NCI-H187 (cell line): ENCODE measurements around the gene TRIOBP.
A peak's percentile ranks its signal among the peaks of the same experiment; 100 is the strongest.
"Not testable (repeated sequence)": the region's sequence is repeated elsewhere in the genome, so short reads cannot be mapped to it uniquely, and the experiment has no call there.

Source experiments
- DNase-seq, 2 experiments: peaks; one replicate each; lab custom pipeline; 2025; lab: John Stamatoyannopoulos, UW

TRIOBP gene, protein sequence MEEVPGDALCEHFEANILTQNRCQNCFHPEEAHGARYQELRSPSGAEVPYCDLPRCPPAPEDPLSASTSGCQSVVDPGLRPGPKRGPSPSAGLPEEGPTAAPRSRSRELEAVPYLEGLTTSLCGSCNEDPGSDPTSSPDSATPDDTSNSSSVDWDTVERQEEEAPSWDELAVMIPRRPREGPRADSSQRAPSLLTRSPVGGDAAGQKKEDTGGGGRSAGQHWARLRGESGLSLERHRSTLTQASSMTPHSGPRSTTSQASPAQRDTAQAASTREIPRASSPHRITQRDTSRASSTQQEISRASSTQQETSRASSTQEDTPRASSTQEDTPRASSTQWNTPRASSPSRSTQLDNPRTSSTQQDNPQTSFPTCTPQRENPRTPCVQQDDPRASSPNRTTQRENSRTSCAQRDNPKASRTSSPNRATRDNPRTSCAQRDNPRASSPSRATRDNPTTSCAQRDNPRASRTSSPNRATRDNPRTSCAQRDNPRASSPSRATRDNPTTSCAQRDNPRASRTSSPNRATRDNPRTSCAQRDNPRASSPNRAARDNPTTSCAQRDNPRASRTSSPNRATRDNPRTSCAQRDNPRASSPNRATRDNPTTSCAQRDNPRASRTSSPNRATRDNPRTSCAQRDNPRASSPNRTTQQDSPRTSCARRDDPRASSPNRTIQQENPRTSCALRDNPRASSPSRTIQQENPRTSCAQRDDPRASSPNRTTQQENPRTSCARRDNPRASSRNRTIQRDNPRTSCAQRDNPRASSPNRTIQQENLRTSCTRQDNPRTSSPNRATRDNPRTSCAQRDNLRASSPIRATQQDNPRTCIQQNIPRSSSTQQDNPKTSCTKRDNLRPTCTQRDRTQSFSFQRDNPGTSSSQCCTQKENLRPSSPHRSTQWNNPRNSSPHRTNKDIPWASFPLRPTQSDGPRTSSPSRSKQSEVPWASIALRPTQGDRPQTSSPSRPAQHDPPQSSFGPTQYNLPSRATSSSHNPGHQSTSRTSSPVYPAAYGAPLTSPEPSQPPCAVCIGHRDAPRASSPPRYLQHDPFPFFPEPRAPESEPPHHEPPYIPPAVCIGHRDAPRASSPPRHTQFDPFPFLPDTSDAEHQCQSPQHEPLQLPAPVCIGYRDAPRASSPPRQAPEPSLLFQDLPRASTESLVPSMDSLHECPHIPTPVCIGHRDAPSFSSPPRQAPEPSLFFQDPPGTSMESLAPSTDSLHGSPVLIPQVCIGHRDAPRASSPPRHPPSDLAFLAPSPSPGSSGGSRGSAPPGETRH (N-terminal part only)

DNA sequence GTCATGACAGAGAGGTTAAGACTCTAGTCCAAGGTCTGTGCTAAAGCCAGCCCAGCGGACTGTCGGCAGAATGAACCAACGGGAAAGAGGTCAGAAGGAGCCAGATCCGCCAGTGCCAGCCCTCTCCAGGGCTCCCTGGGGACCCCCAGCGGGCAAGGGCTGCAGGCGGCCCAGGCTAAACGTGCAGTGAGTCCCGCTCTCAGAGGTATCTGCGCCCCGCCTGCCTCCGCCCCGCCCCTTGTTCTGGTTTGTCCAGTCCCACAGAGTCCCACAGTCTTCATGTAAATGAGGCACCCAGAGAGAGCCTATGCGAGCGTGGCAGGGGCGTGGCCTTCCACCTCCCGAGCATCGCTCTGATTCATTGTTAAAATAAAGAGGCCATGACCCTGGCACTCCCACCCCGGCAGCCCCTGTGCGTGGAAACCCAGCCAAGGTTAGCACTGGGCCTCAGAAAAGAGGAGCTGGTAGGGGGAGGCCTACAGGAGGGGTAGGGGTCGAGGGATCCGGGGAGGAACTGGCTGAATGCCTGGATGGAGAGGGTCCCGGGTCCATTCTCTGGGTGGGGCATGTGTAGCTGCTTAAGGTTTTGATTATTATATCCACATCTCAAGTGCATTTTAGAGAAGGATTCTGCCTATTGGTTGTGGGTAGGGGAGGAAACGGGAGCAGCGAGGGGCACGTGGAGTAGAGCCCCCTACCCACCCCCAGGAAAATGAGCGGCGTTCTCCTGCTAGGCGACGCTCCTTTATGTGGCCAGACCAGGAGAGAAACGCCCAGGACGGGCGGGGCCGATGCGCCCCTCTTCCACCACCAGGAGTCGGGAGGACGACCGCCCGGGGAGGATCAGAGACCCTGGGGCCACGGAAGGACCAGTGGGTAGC is at the start of gene TRIOBP:
Gene TRIOBP (plus strand): TSS at position 392 of the 881 bp plus-strand sequence. CDS start 4,318 bp downstream, outside the sequence.
- peak; percentile 83 to 93 for DNase-seq

DNA sequence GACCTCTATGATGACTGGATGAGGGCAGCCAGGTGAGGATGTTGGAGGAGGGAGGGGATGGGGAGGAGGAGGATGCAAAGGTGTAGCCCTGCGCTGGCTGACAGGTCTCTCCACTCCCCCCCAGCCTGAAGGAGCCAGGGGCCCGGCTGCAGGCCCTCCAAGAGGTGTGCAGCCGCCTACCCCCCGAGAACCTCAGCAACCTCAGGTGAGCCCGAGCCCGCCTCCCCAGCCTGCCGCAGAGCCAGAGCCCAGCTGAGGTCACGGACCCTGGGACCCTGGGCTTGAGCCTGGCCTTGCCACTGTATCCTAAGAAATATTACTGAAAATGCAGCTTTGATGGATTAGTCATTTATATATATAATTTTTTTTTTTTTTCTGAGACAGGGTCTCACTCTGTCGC is 49.5 kb upstream of the TRIOBP start:
- no peak for DNase-seq

DNA sequence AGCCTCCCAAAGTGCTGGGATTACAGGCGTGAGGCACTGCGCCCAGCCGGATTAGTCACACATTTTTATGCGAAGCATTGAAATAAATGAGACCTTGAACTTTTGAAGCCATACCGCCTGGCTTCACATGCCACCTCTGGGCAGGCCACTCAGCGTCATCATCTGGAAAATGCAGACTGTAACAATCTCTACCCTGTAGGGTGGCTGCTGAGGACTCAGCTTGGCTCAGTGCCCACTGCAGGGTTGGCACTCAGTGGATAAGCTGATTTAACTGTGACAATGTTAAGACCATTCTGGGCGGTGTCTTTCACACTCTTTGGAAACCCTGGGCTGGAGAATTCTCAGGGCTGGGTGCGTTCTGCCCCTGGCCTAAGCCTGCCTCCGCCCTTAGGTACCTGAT is 48.9 kb upstream of the TRIOBP start:
- DNase-seq, result no peak

DNA sequence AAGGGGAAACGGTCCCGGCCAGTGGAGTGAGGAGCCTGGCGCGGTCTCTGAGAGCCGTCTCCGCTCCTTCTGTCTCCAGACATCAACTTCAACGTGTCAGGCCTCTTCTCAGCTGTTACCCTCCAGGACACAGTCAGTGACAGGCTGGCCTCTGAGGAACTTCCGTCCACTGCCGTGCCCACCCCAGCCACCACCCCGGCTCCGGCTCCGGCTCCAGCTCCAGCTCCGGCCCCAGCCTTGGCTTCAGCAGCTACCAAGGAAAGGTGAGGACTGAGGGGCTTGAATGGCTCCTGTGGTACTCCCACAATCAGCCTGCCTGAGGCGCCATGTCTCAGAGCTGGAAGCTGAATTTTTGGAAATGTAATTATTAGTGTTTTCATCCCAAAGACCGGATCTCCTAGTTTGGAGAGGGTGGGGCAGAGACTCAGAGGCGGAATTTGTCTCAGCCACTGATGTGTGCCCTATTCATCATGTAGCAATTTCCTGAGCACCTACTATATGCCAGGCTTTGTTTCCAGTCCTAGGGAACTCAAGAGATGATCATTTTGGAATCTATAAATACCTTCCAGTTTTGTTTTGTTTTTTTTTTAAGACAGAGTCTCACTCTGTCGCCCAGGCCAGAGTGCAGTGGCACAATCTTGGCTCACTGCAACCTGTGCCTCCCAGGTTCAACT is 46.2 kb upstream of the TRIOBP start:
- DNase-seq, result no peak

DNA sequence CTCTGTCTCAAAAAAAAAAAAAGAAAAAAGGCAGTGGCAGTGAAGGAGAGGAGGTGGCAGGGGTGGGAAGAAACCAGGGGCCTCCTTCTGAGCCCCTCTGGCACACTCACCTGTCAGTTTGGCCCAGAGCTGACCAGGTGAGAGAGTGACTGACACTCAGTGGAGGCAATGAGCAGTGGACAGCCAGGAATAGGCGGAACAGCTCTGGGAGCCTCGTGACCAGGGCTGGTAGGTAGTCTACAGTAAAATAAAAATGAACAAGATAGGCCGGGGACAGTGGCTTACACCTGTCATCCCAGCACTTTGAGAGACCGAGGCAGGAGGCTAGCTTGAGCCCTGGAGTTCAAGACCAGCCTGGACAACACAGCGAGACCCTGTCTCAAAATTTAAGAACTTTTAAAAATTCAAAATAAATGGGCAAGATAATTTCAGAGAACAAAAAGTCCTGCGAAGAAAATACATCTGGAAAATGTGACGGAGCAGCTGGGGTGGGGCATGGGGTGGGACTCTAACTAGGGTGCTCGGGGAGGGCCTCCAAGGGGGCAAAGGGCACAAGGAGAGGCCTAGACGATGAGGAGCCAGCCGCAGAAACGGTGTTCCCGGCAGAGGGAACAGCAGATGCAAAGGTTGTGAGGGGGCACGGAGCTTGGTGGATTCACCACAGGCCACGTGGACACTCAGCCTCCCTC is 42.1 kb upstream of the TRIOBP start:
- no peak for DNase-seq

DNA sequence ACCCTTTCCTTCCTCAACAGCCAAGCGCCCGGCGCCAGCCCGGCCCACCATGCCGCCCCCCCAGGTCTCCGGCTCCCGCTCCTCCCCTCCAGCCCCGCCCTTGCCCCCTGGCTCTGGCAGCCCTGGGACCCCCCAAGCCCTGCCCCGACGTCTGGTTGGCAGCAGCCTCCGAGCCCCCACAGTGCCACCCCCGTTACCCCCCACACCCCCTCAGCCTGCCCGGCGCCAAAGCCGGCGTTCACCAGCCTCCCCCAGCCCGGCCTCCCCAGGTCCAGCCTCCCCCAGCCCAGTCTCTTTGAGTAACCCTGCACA is 41.6 kb upstream of the TRIOBP start:
- DNase-seq, result no peak

DNA sequence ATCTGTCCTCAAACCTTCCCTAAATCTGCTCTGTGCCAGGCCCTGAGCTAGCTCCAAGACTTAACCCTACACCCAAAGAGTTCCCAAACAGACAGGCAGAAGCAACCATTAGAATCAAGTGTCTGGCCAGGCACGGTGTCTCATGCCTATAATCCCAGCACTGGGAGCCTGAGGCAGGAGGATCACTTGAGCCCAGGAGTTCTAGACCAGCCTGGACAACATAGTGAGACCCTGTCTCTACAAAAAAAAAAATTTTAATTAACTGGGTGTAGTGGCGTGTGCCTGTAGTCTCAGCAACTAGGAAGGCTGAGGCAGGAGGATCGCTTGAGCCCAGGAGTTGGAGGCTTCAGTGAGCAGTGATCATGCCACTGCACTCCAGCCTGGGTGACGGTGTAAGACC is 40.3 kb upstream of the TRIOBP start:
- not testable (repeated sequence) for DNase-seq

DNA sequence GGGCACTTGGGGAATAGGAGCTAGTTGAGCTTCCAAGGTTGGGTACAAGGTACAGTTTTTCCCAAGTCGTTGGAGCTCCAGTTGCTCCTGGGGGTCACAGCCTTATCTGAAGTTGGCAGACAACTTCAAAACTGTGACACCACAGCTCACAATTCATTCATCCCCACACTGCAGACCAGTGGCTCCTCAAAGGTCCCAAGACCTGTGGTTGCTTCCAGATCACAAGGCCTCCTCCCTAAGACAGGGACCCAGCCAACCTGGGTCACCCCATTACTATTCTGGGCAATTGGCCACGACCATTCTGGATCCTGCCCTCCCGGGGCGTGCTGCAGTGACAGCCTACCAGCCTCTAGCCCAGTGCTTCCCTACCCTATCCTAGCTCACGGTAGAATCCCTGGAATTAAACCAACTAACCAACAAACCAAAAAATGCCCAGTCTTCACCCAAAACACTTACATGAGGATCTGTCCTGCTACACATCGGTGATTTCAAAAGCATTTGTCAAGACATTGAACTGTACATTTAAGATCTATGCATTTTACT is 39.2 kb upstream of the TRIOBP start:
- DNase-seq, result no peak

DNA sequence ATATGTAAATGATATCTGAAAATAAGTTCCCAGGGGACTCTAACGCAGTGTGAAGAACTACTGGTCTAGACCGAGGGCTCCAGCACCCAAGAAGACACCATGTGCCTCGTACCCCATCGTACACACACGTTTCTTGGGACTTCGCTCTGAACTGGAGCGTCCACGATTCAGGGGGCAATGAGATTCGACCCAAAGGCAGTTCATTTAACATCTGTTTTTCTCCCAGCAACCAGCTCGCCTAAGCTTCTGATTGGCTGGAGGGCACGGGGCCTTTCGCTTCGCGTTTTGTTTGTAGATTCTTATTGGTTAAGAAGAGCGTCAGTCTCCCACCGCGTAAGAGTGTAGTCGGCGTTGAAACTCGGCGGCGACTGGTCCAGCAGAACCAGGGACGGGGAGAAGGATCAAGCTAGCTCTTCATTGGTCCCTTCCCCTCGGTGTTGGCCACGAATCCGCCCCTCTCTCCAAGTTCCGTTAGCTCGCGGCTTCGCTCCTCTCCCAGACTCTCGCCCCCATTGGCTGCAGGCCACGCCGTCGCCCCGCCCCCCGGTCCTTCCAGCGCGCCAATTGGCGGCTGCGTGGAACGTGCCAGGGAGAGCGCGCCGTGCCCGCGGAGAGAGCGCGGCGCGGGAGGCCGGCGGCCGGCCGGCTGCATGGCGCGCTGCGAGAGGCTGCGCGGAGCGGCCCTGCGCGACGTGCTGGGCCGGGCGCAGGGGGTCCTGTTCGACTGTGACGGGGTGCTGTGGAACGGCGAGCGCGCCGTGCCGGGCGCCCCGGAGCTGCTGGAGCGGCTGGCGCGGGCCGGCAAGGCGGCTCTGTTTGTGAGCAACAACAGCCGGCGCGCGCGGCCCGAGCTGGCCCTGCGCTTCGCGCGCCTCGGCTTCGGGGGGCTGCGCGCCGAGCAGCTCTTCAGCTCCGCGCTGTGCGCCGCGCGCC is 38.4 kb upstream of the TRIOBP start, which contains the start of gene PDXP:
Gene PDXP (plus strand): TSS at position 591 of the 933 bp plus-strand sequence. CDS start 60 bp downstream, at position 651.
- peak; percentile 95 to 96 for DNase-seq

DNA sequence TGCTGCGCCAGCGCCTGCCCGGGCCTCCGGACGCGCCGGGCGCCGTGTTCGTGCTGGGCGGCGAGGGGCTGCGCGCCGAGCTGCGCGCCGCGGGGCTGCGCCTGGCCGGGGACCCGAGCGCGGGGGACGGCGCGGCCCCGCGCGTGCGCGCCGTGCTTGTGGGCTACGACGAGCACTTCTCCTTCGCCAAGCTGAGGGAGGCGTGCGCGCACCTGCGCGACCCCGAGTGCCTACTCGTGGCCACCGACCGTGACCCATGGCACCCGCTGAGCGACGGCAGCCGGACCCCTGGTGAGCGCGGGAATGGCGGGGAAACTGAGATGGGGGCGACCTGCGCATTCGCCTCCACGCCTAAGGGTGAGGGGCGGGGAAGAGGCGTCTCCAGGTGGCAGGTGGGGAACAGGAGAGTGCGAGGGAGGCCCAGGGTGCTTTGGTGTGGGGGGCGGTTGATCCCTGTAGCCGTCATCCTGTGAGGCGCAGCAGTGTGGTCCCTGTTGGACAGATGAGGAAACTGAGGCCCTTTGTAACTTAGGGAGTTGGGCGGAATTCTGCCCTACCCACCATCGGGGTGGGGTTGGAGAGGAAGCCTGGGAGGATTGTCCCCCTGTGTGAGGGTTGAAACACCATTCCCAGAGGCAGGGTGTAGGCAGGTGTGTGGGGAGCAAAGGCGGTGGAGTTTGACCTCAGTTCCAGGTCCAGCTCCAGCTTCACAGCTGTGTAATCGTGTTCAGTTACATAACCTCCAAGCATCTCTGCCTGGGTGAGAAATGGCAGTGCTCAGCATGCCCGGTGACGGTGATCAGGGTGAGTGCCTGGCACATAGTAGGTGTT is 37.6 kb upstream of the TRIOBP start:
- DNase-seq, result no peak

DNA sequence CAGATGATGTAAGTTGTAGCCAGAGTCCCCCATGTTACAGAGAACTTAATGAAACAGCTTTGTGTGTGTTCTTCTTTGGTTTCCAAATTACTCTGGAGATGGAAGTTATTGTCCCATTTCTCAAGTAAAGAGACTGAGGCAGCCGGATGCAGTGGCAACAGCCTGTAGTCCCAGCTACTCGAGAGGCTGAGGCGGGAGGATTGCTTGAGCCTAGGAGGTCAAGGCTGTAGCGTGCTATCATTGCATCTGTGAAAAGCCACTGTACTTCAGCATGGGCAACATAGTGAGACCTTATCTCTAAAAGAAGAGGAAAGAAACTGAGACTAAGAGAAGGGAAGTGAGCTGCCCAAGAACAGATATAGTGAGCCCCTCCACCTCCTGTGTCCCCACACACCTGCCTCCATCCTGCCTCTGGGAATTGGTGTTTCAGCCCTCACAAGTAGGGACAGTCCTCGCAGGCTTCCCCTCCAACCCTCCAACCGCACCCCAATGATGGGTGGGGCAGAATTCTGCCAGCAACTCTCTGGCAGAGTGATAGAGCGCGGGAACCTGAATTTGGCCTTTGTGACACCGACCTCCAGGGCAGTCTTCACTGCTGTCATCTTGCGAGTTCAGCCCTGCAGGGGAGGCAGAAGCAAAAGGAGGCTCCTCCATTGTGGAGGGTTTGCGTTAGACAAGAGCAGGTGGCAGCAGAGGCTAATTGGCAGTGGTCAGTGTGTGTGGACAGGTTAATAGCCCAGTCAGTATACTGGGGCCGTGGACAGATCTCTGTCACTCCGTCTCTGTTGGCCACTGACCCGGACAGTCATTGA is 36.7 kb upstream of the TRIOBP start:
- DNase-seq, result no peak

DNA sequence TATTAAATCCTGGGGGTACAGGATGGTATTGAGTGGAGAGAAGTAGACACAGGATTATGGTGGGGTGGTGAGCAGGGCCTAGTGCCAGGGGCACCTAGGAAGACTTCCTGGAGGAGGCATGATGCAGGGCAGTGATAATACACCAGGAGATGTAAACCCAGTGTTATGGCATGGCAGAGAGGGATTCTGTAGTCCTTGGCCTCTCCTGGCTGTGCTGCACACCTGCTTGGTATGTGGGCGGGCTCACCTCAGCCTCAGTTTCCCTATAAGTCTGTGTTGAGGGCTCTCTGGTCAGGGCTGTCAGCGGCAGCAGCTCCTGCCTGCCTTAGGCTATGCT is 36.2 kb upstream of the TRIOBP start:
- no peak for DNase-seq

DNA sequence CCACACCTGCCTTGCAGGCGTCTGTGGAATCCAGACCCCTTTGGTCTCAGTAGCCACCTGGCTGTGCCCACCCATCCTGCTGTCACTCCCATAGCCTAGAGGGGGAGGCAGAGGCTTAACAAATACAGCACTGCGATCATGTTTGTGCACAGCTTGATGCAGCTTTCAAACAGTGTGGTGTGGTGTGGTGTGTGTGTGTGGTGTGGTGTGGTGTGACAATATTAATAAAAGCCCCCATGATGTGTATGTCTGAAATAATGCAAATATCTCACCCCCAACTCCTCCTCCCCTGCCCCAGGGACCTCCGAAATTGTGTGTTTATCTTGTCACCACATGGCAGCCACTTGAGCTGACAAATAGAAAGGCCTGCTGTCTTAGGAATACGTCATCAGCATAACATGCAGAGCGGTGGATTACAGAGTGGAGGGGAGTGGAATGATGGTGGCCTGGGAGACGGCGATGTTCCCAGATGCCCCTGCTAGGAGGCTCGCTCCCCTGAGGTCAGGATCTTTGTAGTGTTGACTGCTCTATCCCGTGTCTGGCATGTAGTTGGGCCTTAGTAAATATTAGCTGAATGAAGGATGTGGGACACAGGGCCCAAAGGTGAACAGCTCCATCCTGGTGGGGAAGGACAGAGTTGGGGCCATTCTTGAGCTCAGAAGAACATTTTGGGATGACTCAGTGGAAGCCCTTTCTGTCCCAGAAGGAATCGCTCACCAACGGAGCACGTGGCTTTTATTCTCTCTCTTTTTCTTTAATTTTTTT is 35.5 kb upstream of the TRIOBP start:
- no peak for DNase-seq

DNA sequence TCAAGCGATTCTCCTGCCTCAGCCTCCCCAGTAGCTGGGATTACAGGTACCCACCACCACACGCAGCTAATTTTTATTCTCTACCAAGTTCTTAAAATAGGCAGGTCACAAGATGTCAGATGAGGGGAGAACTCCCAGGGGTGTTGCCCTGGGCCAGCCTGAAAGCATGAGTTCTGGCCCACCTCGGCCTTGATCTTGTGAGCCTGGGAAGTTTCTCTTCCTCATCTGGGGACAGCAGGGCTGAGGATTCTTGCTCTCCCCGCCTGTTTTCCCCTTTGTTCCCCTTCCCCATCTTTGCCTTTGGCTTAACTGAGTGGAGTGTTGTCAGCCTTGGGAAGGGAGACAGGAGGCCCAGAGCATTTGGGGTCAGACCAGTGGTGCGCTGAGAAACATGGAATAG is 34.8 kb upstream of the TRIOBP start:
- no peak for DNase-seq

DNA sequence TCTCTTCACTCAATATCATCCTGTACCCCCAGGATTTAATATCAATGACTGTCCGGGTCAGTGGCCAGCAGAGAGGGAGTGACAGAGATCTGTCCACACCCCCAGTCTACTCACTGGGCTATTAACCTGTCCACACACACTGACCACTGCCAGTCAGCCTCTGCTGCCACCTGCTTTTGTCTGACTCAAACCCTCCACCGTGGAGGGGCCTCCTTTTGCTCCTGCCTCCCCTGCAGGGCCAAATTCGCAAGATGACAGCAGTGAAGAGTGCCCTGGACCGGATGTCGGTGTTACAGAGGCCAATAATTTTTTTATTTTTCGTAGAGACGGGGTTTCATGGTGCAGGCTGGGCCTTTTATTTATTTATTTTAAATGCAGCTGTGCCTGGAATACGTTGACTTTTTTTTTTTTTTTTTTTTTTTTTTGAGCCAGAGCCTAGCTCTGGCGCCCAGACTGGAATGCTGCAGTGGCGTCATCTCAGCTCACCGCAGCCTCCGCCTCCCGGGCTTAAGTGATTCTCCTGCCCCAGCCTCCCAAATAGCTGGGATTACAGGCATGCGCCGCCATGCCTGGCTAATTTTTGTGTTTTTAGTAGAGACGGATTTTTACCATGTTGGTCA is 33.2 kb upstream of the TRIOBP start:
- no peak for DNase-seq
